GM18498 (cell line): ENCODE results near the gene OR2F2.

Source experiments
- ATAC-seq: cut with Tn5 transposase; IDR thresholded peaks from one replicate; pipeline ENCODE4 v1.9.1; 2021; ENCODE audit warnings: mild to moderate bottlenecking, moderate library complexity; ENCODE audit not compliant: unreplicated experiment

OR2F2 gene

DNA sequence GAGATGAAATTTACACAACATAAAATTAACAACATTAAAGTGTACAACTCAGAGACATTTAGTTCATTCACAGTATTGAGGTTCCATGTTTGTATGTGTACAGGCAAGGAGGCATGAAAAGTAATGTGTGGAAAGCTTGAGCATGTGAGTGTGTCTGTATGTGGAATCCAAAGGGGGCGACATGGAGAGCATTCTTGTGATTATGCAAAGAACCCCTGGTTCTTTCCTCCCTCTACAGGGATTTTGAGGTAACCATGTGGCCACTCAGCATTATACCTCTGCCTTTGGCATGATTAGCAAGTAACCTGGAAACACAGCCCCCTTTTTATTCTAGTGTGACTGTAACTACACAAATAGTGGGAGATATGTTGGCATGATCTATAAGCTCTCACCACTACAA, 40.6 kb downstream of the OR2F2 start:
- no peak for ATAC-seq

DNA sequence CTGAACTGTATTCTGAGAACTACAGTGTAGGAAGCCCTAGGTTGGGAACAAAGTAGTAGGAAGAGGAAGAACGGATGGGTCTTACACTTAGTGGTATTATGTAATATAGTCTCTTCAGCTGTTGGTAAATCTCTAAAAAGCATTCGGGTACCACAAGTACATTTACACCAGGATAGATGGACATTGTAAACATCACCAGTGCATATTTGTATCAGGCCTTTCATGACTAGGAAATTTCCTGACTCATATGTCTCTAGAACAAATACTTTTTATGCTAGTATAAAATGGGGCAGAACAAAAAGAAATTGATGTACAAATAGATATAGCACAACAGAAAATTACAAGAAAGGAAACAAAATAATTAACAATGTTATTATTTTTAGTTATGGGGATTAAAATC, 43.6 kb downstream of the OR2F2 start:
- ATAC-seq = no peak

DNA sequence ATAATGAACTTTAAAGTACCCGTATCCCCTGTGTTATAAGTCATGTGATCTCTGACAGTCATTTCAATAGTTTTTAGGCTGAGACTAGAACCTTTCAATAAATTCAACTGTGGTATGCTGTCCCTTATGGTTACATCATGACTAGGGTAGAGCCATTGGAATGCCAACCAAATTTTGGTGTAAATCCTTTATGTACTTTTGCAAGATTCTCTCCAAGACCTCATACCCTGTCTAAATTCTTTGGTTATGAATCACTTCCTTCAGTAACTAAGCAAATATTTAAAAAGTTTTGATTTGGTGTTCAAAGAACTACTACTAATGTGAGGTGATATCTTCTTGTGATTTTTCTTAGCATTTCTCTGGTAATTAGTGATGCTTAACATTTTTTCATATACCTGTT, 44.3 kb downstream of the OR2F2 start:
- ATAC-seq = no peak

DNA sequence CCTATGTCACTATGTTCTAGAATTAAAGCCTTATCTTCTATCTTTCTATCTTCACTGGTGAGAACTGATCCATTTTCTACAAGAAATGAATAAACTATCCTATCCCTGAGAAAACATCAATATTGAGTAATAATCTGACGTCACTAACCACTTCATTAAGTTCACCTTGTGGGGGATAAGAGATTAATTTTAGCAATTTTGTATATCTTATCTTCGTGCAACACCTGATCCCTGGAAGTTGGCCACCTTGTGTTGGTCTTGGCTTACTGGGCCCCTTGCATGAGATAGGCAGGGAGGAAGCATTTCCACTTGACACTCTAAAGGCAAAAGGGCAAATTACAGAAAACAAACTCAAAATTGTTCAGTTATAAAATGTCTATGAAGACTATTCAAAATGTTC, 45.0 kb downstream of the OR2F2 start:
- ATAC-seq = no peak

DNA sequence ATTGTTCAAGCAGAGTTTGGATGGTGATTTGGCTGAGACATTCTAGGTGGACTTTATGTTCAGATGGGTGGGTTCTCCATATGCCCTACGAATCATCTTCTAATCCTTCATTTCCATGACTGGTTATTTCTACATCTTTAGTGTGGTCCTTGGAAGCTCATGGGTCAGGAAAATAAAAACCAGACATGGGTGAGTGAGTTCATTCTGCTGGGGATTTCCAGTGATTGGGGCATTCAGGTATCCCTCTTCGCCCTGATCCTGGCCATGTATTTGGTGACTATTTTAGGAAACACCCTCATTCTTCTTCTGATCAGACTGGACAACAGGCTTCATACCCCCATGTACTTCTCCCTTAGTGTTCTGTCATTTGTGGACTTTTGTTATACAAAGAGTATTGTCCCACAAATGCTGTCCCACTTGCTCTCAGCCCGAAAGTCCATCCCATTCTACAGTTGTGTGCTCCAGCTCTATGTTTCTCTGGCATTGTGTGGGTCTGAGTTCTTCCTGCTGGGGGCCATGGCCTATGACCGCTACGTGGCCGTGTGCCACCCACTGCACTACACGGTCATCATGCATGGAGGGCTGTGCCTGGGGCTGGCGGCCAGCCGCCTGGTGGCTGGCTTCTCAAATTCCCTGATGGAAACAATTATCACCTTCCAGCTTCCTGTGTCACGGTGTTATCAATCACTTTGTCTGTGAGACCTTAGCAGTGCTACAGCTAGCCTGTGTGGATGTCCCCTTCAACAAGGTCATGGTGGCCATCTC, 45.9 kb downstream of the OR2F2 start:
- ATAC-seq = no peak

DNA sequence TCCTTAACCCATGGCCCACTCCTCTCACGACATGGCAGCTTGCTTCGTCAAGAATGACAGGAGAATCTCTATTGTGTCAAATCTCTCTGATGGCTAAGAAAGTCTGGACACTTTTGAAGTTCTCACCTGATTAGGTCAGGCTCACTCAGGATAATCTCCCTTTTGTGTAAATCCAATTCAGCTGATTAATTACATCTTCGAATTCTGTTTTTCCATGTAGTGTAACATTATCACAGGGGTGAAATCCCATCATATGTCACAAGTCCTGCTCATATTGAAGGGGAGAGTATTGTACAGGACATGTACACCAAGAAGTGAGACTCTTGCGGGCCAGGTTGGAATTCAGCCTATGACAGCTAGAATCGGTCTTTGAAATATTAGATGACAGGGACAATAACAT, 48.9 kb downstream of the OR2F2 start:
- no peak for ATAC-seq
